ENCODE data around the gene STXBP5. TPM values are rescaled to one million over a fixed set of nuclear protein-coding genes. Genes with fewer than 3 reads are reported as not detected.
A peak's percentile ranks its signal among the peaks of the same experiment; 100 is the strongest.

Gene STXBP5
- total and polyA plus RNA-seq, 9 donors = 3.3 to 15.4 (median 10.4) TPM

DNA sequence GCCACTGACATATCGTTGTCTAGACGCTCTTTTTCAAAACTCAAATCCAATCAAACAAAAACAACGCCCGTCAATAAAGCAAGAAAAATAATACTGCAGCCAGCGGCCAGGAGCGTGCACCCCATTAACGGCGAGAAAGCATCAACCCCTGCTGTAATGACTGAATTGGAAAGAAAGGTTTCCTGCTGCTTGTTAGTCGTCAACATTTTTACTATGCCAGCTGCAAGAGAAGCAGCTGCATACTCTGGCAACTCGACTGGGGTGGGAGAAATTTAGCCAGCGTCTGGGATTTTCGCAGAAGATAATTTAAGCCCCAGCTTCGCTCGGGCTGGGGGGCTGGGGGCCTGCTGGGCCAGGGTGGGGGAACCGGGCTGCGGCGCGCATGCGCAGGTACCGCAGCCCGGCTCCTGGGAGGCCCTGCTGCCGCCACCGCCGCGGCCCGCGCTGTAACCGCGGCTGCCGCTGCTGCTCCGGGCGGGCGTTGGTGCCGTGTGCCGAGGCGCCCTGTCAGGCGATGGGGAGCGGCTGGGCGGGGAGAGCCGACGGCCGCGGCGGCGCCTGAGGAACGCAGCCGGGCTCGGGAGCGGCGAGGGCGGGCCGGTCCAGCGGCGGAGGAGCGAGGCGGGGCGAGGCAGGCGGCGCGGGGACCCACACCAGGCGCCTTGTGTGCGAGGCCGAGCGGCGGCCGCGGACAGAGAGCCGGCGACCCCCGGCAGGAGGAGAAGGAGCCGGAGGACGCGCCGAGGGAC lies 732 bp upstream of the STXBP5 start:
- peak; percentile 59 to 81 (median 72) for DNase-seq
- intact Hi-C loops (cut with DNase I) = loop anchor here in 1 of 4 donors (10.0 kb wide), 1 partner anchor 1389 kb away; the partner anchor contains the start of gene FBXO30
- WGBS, 3 donors = 0 to 1% (median 1%) methylated on average over 56 to 74 of the region's 74 CpGs

DNA sequence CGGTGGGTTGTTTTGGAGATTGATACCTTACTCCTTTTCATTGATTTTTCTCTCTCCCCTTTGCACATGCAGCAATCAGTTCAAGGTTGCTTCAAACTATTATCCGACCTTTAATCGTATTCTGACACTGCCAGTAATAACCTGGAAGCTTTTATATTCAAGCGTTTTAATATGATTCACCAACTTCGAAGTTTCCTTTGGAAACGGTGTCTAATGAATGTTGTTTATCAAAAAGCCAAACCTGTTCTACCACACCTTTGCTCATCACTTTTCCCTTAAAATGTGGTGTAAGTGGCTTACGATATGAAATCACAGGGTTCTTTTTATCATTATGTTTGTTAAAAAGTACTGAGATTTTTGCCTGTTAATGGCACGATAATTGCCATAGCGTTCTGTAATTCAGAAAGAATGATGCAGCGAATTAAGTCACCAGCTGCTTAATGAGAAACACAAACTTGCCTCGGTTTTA lies 660 bp downstream of the STXBP5 start:
- Histone ChIP-seq H3K27ac (peak overlapping the region; percentile 98), H3K4me1 (ENCODE audit: insufficient read depth) (peaks cover 2% of the 10 kb centered on the region), H3K27me3 (no peaks in the 10 kb centered on the region), H3K4me3 (peak overlapping the region; percentile 64), H3K9me3 (no peaks in the 10 kb centered on the region), H3K36me3 (no peaks in the 10 kb centered on the region)
- TF ChIP-seq, protein P1, sequence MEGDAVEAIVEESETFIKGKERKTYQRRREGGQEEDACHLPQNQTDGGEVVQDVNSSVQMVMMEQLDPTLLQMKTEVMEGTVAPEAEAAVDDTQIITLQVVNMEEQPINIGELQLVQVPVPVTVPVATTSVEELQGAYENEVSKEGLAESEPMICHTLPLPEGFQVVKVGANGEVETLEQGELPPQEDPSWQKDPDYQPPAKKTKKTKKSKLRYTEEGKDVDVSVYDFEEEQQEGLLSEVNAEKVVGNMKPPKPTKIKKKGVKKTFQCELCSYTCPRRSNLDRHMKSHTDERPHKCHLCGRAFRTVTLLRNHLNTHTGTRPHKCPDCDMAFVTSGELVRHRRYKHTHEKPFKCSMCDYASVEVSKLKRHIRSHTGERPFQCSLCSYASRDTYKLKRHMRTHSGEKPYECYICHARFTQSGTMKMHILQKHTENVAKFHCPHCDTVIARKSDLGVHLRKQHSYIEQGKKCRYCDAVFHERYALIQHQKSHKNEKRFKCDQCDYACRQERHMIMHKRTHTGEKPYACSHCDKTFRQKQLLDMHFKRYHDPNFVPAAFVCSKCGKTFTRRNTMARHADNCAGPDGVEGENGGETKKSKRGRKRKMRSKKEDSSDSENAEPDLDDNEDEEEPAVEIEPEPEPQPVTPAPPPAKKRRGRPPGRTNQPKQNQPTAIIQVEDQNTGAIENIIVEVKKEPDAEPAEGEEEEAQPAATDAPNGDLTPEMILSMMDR (IDR thresholded peaks at IDR 0.05) = no peak
- TF ChIP-seq EP300 (IDR thresholded peaks at IDR 0.05) (no peak), POLR2A (IDR thresholded peaks at IDR 0.05) (no peak)
- intact Hi-C loops (cut with DNase I) = loop anchor here in 1 of 4 donors (10.0 kb wide), 1 partner anchor 1390 kb away; the partner anchor contains the start of gene FBXO30
- WGBS, 3 donors = 13 to 20% (median 20%) methylated on average over 11 of the region's 11 CpGs
- DNase-seq = no peak

More for the DNA sequence above, 732 bp upstream of the STXBP5 start:
- H3K4me1 ChIP-seq (ENCODE audit: insufficient read depth) = peaks cover 2% of the 10 kb centered on the region
- H3K36me3 ChIP-seq = no peaks in the 10 kb centered on the region
- peak overlapping the region; percentile 98 for H3K27ac ChIP-seq
- no peaks in the 10 kb centered on the region for H3K27me3 ChIP-seq
- H3K9me3 ChIP-seq = no peaks in the 10 kb centered on the region
- TF ChIP-seq, protein P1 (IDR thresholded peaks at IDR 0.05) = no peak
- peak; percentile 50 for TF ChIP-seq POLR2A (IDR thresholded peaks at IDR 0.05)
- H3K4me3 ChIP-seq = peak overlapping the region; percentile 64

DNA sequence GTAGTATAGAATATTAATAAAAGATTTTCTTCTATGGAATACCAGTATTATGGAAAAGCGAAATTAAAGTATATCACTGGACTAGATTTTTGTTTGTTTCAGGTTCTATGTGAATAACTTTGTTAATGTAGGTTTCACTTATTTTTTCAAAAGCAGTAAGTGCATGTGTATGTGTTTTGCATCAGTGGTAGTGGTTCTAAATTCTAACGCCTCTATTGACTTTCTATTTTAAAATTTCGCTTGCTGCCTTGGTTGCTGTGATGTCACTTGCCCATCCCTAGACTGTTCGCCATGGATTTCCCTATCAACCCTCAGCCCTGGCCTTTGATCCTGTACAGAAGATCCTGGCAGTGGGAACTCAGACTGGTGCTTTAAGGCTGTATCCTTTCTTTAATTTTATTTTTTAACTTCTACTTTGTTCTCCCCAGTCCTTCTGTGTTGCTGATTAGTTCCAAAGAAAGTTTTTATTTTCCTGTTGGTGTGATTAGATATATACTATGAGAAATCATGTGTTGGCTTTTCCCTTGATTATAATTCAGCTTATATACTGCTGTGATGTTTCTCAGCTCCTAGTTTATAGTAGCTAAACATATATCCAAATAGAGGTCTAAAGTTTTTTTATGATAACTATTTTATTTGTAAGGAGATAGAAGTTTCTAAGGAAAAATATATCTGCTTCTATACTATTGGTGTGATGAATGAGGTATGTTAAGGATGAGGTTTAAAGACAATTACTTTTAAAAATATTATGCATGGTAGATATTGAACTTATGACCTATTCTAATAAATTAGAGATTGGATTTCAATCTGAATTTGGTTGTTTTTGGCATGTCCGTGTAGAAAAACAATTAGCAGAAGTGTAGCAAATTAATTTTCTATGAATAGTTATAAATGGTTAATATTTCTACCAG lies 1.7 kb downstream of the STXBP5 start:
- TF ChIP-seq, protein P1 (IDR thresholded peaks at IDR 0.05) = no peak
- no peak for TF ChIP-seq POLR2A (IDR thresholded peaks at IDR 0.05)
- TF ChIP-seq EP300 (IDR thresholded peaks at IDR 0.05) = no peak
- peak overlapping the region; percentile 64 for H3K4me3 ChIP-seq
- no peaks in the 10 kb centered on the region for H3K36me3 ChIP-seq
- no peak overlapping the region for H3K27ac ChIP-seq
- no peaks in the 10 kb centered on the region for H3K27me3 ChIP-seq
- intact Hi-C loops (cut with DNase I) = loop anchor here in 1 of 4 donors (10.0 kb wide), 1 partner anchor 1391 kb away; the partner anchor contains the start of gene FBXO30
- WGBS, 3 donors = 83 to 91% (median 91%) methylated on average over 5 of the region's 5 CpGs
- no peak for DNase-seq
- H3K4me1 ChIP-seq (ENCODE audit: insufficient read depth) = peaks cover 2% of the 10 kb centered on the region
- no peaks in the 10 kb centered on the region for H3K9me3 ChIP-seq

DNA sequence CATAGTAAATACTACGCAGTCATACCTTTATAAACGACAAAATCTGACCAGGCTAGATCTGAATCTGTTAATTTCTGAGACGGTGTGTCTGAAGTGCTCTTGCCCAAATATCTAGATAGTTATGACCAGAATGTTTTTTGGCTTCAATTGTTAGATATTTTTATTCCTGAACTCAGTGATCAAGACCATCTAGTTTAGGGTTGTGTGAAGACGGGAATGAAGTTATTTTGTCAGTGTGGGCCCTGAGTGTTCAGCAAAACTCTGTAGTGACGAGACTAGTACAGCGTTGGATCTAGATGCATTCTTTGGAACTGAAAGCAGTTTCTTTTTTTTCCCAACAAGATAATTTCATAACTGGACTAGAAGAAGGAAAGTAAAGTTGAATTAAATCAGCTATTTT lies 3.1 kb downstream of the STXBP5 start:
- no peaks in the 10 kb centered on the region for H3K36me3 ChIP-seq
- intact Hi-C loops (cut with DNase I) = loop anchor here in 1 of 4 donors (10.0 kb wide), 1 partner anchor 1393 kb away; the partner anchor contains the start of gene FBXO30
- WGBS, 3 donors = 83 to 94% (median 92%) methylated on average over 6 of the region's 6 CpGs

More for the DNA sequence above, 3.1 kb downstream of the STXBP5 start:
- no peaks in the 10 kb centered on the region for H3K27me3 ChIP-seq
- no peak overlapping the region for H3K27ac ChIP-seq
- no peak overlapping the region for H3K4me3 ChIP-seq
- TF ChIP-seq POLR2A (IDR thresholded peaks at IDR 0.05) (no peak), EP300 (IDR thresholded peaks at IDR 0.05) (no peak)
- TF ChIP-seq, protein P1 (IDR thresholded peaks at IDR 0.05) = no peak
- no peaks in the 10 kb centered on the region for H3K9me3 ChIP-seq
- no peak for DNase-seq
- H3K4me1 ChIP-seq (ENCODE audit: insufficient read depth) = peaks cover 2% of the 10 kb centered on the region

All from ovary (tissue), 9 donors.